Right lobe of liver (tissue), 6 donors: ENCODE measurements around the gene CALML4. TPM values are rescaled to one million over a fixed set of nuclear protein-coding genes. Genes with fewer than 3 reads are reported as not detected.

Experiments used
- ATAC-seq, 4 donors: fragments of 200-7000 bp; cut with Tn5 transposase; one replicate each; pipeline ENCODE4 v1.9.1; 2020; ENCODE audit warnings: mild to moderate bottlenecking in 4 of 4, moderate library complexity in 4 of 4
- DNase-seq, 3 donors: peaks; one replicate each; pipeline ENCODE4 v3.0.0-alpha.2; 2020
- H3K27ac ChIP-seq, 3 donors: fragments of 200-600 bp; one replicate each; pipeline ENCODE4 v1.8.0; 2022
- H3K27me3 ChIP-seq, 2 donors: fragments of 200-600 bp; one replicate each; pipeline ENCODE4 v1.8.0; 2022
- H3K36me3 ChIP-seq, 4 donors: fragments of 200-600 bp; sonication (generic) in 1 of 4; one replicate each; pipeline versions ENCODE4 v1.5.1 to v1.8.0; 2017 to 2022; ENCODE audit warnings: control low read depth in 1 of 4
- H3K4me1 ChIP-seq, 4 donors: fragments of 200-600 bp; sonication (generic) in 1 of 4; one replicate each; pipeline versions ENCODE4 v1.5.1 to v1.8.0; 2017 to 2022; ENCODE audit warnings: control low read depth in 1 of 4
- H3K4me3 ChIP-seq, 3 donors: fragments of 200-600 bp; one replicate each; pipeline ENCODE4 v1.8.0; 2022
- H3K9me3 ChIP-seq, 4 donors: fragments of 200-600 bp; sonication (generic) in 1 of 4; one replicate each; pipeline versions ENCODE4 v1.5.1 to v1.8.0; 2017 to 2022; ENCODE audit warnings: control low read depth in 1 of 4
- POLR2A ChIP-seq: fragments of 450-650 bp; IDR thresholded peaks from one replicate; pipeline ENCODE4 v1.6.1; 2017; ENCODE audit warnings: antibody characterized with exemption, mild to moderate bottlenecking
- WGBS: methylation state at CpG from one replicate; pipeline ENCODE4 v1.1.6; 2018; ENCODE audit warnings: low coverage, low lambda C conversion rate; ENCODE audit not compliant: insufficient coverage; ENCODE audit errors: missing lambda C conversion rate; 5-methylcytosine and 5-hydroxymethylcytosine counted together
- intact Hi-C, 2 donors: fragments of 100-400 bp; cut with DNase I; formaldehyde crosslinking; loops; one replicate each; pipeline versions ENCODE4 v1.11.2 to v1.14.1; 2022
- long read RNA-seq: library from polyadenylated mRNA; unstranded; transcript quantifications from one replicate; pipeline ENCODE4 v2.0.0, GENCODE V29; 2019
- total RNA-seq, 6 experiments: library from RNA; depleted of rRNA in 2 of 6; stranded (reverse); fragments of >200 nt in 2 of 6; fragmentation: NEBNext Ultra II Directional in 3 of 6; extraction: Animal tissue kit (Norgen Biotek cat#: 25700) in 3 of 6; gene quantifications; one replicate each; pipeline versions ENCODE4 v1.1.0 to v1.2.4, GENCODE V29; 2016 to 2023
- TF ChIP-seq, protein P1 (sequence below), 4 donors: fragments of 200-600 bp in 3 of 4; fragments of 450-650 bp in 1 of 4; IDR thresholded peaks; one replicate each; pipeline versions ENCODE4 v1.5.1 to v1.8.0; 2016 to 2022; ENCODE audit warnings: antibody characterized with exemption in 4 of 4, mild to moderate bottlenecking in 2 of 4
- donor health status: DM: no; HTN: yes; CAD: no.
- donor health status: DM: no; HTN: no; CAD: no.
- donor health status: DM: no; HTN: no; CAD: no.
- donor health status: DM: no; HTN: yes; CAD: no.
- donor health status: DM: no; HTN: yes; CAD: no.

The CALML4 gene
- 1 to 10 TPM; 3.3 to 9.8 (median 6.1) TPM for total RNA-seq
- long read RNA-seq, partial matches to known transcripts, result 0 of 3 reads
- long read RNA-seq, other reads (novel, unspliced or antisense), result 0 of 3 reads

DNA sequence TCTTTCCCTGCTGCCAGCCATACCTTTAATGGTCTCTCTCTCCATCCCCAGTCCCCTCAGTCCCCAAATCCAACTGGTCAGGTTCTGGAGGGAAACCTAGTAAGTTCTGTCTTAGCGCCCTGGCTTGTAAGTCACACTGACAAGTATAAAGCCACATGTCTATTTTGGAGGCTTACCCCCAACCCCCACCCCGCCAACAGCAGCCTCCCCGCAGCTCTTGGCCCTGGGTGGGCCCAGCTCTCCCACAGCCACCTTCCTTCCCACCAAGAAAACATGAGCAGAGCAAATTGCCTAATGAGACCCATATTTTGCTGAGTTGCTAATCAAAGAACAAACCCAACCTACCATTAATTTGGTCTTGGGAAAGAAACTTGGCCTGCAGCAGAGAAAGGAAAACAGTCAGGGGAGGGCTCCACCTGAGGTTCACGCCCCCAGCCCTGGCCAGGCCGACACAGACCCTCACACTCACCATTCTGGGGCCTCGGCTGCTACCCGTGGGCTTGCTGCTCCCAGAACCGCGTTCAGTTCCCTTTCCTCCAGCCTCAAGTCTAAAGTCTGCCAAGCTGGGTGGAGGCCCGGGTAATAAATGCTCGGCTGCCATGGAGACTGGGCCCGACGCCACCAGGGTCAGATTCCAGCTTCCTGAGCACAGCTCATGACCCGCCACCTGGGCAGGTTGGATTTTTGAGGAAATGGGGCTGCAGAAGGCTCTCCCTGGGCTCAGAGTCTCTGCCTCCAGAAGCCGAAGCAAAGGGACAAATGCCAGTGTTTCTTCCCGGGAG lies at the start of gene CALML4:
Gene CALML4 (minus strand): TSS at position 557 of the 782 bp plus-strand sequence. CDS start 85 bp downstream, at position 472.
- Histone ChIP-seq H3K27ac (peak within 1 kb of the TSS; percentile 26 to 66 (median 33)), H3K27me3 (no peaks in the 10 kb centered on the region), H3K36me3 (no peaks in the 10 kb centered on the region), H3K4me3 (peak within 1 kb of the TSS; percentile 23 to 43 (median 41)), H3K9me3 (no peaks in the 10 kb centered on the region), H3K4me1 (peaks cover 0 to 12% (median 5%) of the 10 kb centered on the region in 4 donors)
- DNase-seq, result peak; percentile 86 to 95 (median 93)
- intact Hi-C loops, result no loop called here
- TF ChIP-seq, protein P1, sequence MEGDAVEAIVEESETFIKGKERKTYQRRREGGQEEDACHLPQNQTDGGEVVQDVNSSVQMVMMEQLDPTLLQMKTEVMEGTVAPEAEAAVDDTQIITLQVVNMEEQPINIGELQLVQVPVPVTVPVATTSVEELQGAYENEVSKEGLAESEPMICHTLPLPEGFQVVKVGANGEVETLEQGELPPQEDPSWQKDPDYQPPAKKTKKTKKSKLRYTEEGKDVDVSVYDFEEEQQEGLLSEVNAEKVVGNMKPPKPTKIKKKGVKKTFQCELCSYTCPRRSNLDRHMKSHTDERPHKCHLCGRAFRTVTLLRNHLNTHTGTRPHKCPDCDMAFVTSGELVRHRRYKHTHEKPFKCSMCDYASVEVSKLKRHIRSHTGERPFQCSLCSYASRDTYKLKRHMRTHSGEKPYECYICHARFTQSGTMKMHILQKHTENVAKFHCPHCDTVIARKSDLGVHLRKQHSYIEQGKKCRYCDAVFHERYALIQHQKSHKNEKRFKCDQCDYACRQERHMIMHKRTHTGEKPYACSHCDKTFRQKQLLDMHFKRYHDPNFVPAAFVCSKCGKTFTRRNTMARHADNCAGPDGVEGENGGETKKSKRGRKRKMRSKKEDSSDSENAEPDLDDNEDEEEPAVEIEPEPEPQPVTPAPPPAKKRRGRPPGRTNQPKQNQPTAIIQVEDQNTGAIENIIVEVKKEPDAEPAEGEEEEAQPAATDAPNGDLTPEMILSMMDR (IDR thresholded peaks at IDR 0.05), result no peak
- no peak for TF ChIP-seq POLR2A
- 31% methylated on average over 8 of the region's 16 CpGs for WGBS
- ATAC-seq, result peak; percentile 89 to 93 (median 92)

- Histone ChIP-seq H3K4me1 (peaks cover 0 to 6% (median 0%) of the 10 kb centered on the region in 4 donors), H3K9me3 (no peaks in the 10 kb centered on the region), H3K27ac (no peak overlapping the region), H3K36me3 (no peaks in the 10 kb centered on the region), H3K4me3 (no peak overlapping the region), H3K27me3 (no peaks in the 10 kb centered on the region)
- peak; percentile 58 to 72 (median 69) for ATAC-seq
- WGBS, result 15% methylated on average over 7 of the region's 7 CpGs
- intact Hi-C loops, result loop anchor here in 1 of 2 donors (10.0 kb wide), 1 partner anchor 52 kb away; no protein-coding TSS in a partner anchor
- TF ChIP-seq, protein P1 (IDR thresholded peaks at IDR 0.05), result peak; percentile 89 to 96 (median 92)
- TF ChIP-seq POLR2A, result no peak
- no peak for DNase-seq
These were observed 47.9 kb upstream of the CALML4 start for GRCh38 chr15:68252925-68253534.

GRCh38 chr15:68249058-68249713 lies 44.1 kb upstream of the CALML4 start:
- intact Hi-C loops, result loop anchor here in 1 of 2 donors (10.0 kb wide), 1 partner anchor 136 kb away; no protein-coding TSS in a partner anchor
- TF ChIP-seq, protein P1 (IDR thresholded peaks at IDR 0.05), result no peak
- TF ChIP-seq POLR2A, result no peak
- Histone ChIP-seq H3K4me1 (no peaks in the 10 kb centered on the region), H3K4me3 (no peak overlapping the region), H3K27me3 (no peaks in the 10 kb centered on the region), H3K36me3 (no peaks in the 10 kb centered on the region), H3K9me3 (no peaks in the 10 kb centered on the region), H3K27ac (no peak overlapping the region)
- WGBS, result 51% methylated on average over 3 of the region's 3 CpGs
- ATAC-seq (peak in 2 of 4 donors; percentile 28 to 51), DNase-seq (no peak)

GRCh38 chr15:68244235-68244634 lies 39.1 kb upstream of the CALML4 start:
- H3K36me3 ChIP-seq, result no peaks in the 10 kb centered on the region
- no peak overlapping the region for H3K4me3 ChIP-seq
- no peak for DNase-seq
- TF ChIP-seq, protein P1 (IDR thresholded peaks at IDR 0.05), result no peak
- TF ChIP-seq POLR2A, result no peak
- no peak for ATAC-seq
- H3K27ac ChIP-seq, result no peak overlapping the region
- 82% methylated on average over 1 of the region's 1 CpG for WGBS
- intact Hi-C loops, result loop anchor here in 1 of 2 donors (10.0 kb wide), 1 partner anchor 141 kb away; no protein-coding TSS in a partner anchor
- H3K4me1 ChIP-seq, result no peaks in the 10 kb centered on the region
- H3K9me3 ChIP-seq, result no peaks in the 10 kb centered on the region
- H3K27me3 ChIP-seq, result no peaks in the 10 kb centered on the region
